Measurements from ENCODE around the gene ARHGEF7. TPM values are rescaled to one million over a fixed set of nuclear protein-coding genes. Genes with fewer than 3 reads are reported as not detected.

The ARHGEF7 gene
- total RNA-seq, 2 experiments from 2014 or later: 39.5 to 51.3 TPM

DNA sequence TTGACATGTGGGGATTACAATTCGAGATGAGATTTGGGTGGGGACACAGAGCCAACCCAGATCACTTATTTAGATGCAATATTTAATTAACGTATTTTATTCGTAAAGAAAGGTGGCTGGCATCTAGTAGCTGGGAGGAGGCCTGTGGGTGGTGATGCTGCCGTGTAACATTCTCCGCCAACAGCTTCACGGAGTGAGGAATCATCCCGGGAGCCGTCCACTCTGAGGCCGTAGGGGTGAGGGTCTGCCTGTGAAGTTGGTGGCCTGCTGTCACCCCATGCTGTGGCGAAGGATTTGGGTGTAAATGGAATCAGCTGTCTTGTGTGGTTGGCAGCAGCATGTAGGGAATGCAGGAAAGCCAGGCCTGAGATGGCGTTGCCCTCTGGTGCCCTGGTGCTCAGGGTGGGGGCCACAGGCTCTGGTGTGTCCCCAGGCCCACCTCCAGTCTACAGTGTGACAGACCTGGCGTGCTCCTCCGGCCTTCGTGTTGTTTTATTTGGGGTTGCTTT, 202.0 kb downstream of the ARHGEF7 start:
- Histone ChIP-seq H3K36me3 (ENCODE audit: insufficient read depth, low read length) (peaks cover 7% of the 10 kb centered on the region; the same call in 1 of the 2 replicates), H3K27ac (ENCODE audit: low read depth, low read length, poor library complexity, severe bottlenecking) (no peak overlapping the region), H2AFZ (ENCODE audit: low read length) (no peak overlapping the region), H3K9me2 (ENCODE audit: insufficient read depth, low read length) (no peaks in the 10 kb centered on the region), H3K79me2 (ENCODE audit: insufficient read depth, low read depth, low read length) (no peaks in the 10 kb centered on the region), H4K20me1 (ENCODE audit: insufficient read depth, low read length) (no peaks in the 10 kb centered on the region), H3K4me1 (ENCODE audit: insufficient read depth, low read length, poor library complexity, severe bottlenecking) (no peaks in the 10 kb centered on the region), H3K9me3 (ENCODE audit: low read length) (no peaks in the 10 kb centered on the region), H3K4me3 (ENCODE audit: low read depth, low read length, poor library complexity, severe bottlenecking) (no peak overlapping the region), H3K4me2 (ENCODE audit: low read length) (no peak overlapping the region)
- TF ChIP-seq, protein P1, sequence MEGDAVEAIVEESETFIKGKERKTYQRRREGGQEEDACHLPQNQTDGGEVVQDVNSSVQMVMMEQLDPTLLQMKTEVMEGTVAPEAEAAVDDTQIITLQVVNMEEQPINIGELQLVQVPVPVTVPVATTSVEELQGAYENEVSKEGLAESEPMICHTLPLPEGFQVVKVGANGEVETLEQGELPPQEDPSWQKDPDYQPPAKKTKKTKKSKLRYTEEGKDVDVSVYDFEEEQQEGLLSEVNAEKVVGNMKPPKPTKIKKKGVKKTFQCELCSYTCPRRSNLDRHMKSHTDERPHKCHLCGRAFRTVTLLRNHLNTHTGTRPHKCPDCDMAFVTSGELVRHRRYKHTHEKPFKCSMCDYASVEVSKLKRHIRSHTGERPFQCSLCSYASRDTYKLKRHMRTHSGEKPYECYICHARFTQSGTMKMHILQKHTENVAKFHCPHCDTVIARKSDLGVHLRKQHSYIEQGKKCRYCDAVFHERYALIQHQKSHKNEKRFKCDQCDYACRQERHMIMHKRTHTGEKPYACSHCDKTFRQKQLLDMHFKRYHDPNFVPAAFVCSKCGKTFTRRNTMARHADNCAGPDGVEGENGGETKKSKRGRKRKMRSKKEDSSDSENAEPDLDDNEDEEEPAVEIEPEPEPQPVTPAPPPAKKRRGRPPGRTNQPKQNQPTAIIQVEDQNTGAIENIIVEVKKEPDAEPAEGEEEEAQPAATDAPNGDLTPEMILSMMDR (conservative IDR thresholded peaks at IDR 0.05; ENCODE audit: low read length): no peak
- no peak for TF ChIP-seq EZH2phosphoT487 (IDR thresholded peaks at IDR 0.05; ENCODE audit: borderline replicate concordance, low read depth, low read length)
- ChIA-PET CTCF (ENCODE audit: unreplicated experiment) (no interaction called here), POLR2A (interaction anchor here (0.6 kb wide), 1 partner anchor 619 kb away, joined by 3 read pairs; no protein-coding TSS in a partner anchor)
- intact Hi-C loops (cut with micrococcal nuclease; ENCODE audit: unreplicated experiment): no loop called here
- DNase-seq (ENCODE audit: low spot score): no peak
- BruUV-seq (replicated peaks): no TSS peak

DNA sequence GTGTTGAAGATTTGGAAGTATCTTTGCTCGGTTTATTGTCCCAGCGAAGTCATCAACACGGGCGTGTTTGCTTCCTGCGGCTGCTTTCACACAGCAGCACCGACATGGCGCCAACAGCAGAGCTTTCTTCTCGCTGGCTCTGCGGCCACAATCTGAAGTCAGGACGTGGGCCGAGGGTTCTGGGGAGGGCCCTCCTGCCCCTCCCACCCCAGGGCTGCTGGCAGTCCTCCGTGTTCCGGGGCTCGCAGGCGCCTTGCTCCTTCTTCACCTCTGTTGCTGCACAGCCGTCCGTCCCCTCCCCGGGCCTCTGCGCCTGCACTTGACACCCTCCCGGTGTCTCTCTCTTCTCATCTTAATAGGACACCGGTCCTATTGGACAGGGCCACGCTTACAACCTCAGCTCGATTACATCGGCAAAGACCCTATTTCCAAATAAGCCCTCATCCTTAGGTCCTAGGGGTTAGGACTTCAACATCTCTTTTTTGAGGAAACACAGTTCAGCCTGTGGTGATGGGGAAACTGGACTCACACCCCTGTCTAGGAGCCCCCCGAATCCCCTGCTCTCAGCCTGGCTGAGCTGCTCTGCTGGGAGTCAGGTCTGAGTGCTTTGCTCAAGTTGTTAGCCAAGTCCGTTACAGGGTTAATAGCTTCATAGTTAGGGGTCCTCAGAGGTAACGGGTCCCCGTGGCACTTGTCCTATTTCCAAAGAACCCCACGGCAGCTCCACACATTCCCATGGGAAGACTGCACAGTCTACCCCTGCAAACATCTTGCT, 202.6 kb downstream of the ARHGEF7 start:
- H3K36me3 ChIP-seq (ENCODE audit: insufficient read depth, low read length): peaks cover 3% of the 10 kb centered on the region; the same call in 1 of the 2 replicates
- H3K79me2 ChIP-seq (ENCODE audit: insufficient read depth, low read depth, low read length): no peaks in the 10 kb centered on the region
- no peak overlapping the region for H3K4me2 ChIP-seq (ENCODE audit: low read length)
- no TSS peak for BruUV-seq (replicated peaks)
- intact Hi-C loops (cut with micrococcal nuclease; ENCODE audit: unreplicated experiment): no loop called here
- ChIA-PET POLR2A (no interaction called here), CTCF (ENCODE audit: unreplicated experiment) (no interaction called here)
- H3K4me3 ChIP-seq (ENCODE audit: low read depth, low read length, poor library complexity, severe bottlenecking): no peak overlapping the region
- no peaks in the 10 kb centered on the region for H4K20me1 ChIP-seq (ENCODE audit: insufficient read depth, low read length)
- DNase-seq (ENCODE audit: low spot score): no peak
- TF ChIP-seq EZH2phosphoT487 (IDR thresholded peaks at IDR 0.05; ENCODE audit: borderline replicate concordance, low read depth, low read length): no peak
- TF ChIP-seq, protein P1 (conservative IDR thresholded peaks at IDR 0.05; ENCODE audit: low read length): no peak
- H3K27ac ChIP-seq (ENCODE audit: low read depth, low read length, poor library complexity, severe bottlenecking): no peak overlapping the region
- no peaks in the 10 kb centered on the region for H3K4me1 ChIP-seq (ENCODE audit: insufficient read depth, low read length, poor library complexity, severe bottlenecking)
- H2AFZ ChIP-seq (ENCODE audit: low read length): no peak overlapping the region
- H3K9me3 ChIP-seq (ENCODE audit: low read length): no peaks in the 10 kb centered on the region
- no peaks in the 10 kb centered on the region for H3K9me2 ChIP-seq (ENCODE audit: insufficient read depth, low read length)

DNA sequence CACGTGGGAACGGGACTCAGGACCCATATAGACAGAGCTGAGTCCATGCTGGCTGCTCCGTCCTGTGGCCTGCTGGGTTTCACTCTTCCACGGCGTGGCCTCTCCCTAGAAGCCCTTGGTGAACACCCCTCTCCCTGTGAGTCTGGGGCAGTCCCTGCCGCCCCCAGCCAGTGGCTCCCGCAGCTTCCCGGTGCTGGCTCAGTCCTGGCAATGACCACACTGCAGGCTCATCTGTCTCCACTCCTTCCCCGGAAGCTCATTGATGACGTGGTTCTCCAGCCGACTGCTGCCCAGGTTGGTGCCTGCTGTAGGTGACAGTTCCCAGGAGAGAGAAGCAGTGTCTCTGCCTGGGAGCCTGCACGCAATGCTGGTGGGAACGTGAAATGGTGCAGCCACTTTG, 203.3 kb downstream of the ARHGEF7 start:
- POLR2A ChIA-PET: no interaction called here
- H3K4me1 ChIP-seq (ENCODE audit: insufficient read depth, low read length, poor library complexity, severe bottlenecking): no peaks in the 10 kb centered on the region
- BruUV-seq (replicated peaks): no TSS peak
- TF ChIP-seq, protein P1 (conservative IDR thresholded peaks at IDR 0.05; ENCODE audit: low read length): no peak
- TF ChIP-seq EZH2phosphoT487 (IDR thresholded peaks at IDR 0.05; ENCODE audit: borderline replicate concordance, low read depth, low read length): no peak
- no peaks in the 10 kb centered on the region for H3K9me2 ChIP-seq (ENCODE audit: insufficient read depth, low read length)
- no peak overlapping the region for H3K27ac ChIP-seq (ENCODE audit: low read depth, low read length, poor library complexity, severe bottlenecking)
- no peak overlapping the region for H3K4me2 ChIP-seq (ENCODE audit: low read length)
- no peak overlapping the region for H2AFZ ChIP-seq (ENCODE audit: low read length)
- no peaks in the 10 kb centered on the region for H3K9me3 ChIP-seq (ENCODE audit: low read length)
- H3K36me3 ChIP-seq (ENCODE audit: insufficient read depth, low read length): no peaks in the 10 kb centered on the region
- intact Hi-C loops (cut with micrococcal nuclease; ENCODE audit: unreplicated experiment): no loop called here
- H3K4me3 ChIP-seq (ENCODE audit: low read depth, low read length, poor library complexity, severe bottlenecking): no peak overlapping the region
- H3K79me2 ChIP-seq (ENCODE audit: insufficient read depth, low read depth, low read length): no peaks in the 10 kb centered on the region
- no peak for DNase-seq (ENCODE audit: low spot score)
- H4K20me1 ChIP-seq (ENCODE audit: insufficient read depth, low read length): no peaks in the 10 kb centered on the region
- CTCF ChIA-PET (ENCODE audit: unreplicated experiment): no interaction called here
